ENCODE measurements around the gene MB21D2.
"Not testable (repeated sequence)": the region's sequence is repeated elsewhere in the genome, so short reads cannot be mapped to it uniquely, and the experiment has no call there.

Gene MB21D2, protein sequence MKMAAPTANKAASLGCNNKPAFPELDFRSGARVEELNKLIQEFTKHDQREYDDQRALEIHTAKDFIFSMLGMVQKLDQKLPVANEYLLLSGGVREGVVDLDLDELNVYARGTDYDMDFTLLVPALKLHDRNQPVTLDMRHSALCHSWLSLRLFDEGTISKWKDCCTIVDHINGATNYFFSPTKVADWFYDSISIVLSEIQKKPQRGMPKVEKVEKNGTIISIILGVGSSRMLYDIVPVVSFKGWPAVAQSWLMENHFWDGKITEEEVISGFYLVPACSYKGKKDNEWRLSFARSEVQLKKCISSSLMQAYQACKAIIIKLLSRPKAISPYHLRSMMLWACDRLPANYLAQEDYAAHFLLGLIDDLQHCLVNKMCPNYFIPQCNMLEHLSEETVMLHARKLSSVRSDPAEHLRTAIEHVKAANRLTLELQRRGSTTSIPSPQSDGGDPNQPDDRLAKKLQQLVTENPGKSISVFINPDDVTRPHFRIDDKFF

DNA sequence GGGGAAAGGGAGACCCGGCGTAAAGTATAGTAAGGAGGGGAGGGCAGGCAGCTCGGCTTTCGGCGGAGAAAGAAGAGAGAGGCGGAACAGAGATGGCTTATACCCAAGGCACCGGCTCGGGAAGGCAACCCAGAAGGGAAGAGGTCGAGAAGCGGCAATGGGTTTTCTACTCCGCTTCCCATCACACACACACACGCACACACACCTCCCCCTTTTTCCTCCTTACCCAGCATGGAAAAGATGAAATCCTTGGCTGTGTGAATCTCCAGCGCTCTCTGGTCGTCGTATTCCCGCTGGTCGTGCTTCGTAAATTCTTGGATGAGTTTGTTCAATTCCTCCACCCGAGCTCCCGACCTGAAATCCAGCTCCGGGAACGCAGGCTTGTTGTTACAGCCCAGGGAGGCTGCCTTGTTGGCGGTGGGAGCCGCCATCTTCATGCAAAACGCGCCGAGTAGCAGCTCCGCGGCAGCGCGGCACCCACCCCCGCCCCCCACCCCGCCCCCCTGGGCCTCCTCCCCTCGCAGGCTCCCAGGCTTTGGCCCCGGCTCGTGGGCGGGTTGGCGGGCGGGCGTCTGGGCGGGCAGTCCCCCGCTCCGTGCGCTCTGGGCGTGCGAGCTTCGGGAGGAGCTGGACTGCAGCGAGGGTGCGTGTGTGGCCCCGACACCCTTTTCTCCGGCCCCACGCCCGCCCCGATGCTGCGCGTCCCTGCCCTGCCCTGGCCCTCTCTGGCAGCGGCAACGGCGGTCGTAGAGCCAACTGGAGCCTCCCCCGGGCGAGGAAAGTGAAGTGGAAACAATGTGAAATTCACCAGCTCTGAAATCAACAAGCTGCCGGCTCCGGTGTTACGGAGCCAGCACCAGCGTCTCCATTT is at the start of gene MB21D2:
MB21D2 (minus strand) TSS at position 453 of the 871 bp plus-strand sequence; CDS start at position 437, 16 bp downstream.
- peak; percentile 15 for DNase-seq (ENCODE audit: low spot score)

GRCh38 chr3:192964959-192965719 is 47.5 kb upstream of the MB21D2 start:
- DNase-seq (ENCODE audit: low spot score): not testable (repeated sequence)

DNA sequence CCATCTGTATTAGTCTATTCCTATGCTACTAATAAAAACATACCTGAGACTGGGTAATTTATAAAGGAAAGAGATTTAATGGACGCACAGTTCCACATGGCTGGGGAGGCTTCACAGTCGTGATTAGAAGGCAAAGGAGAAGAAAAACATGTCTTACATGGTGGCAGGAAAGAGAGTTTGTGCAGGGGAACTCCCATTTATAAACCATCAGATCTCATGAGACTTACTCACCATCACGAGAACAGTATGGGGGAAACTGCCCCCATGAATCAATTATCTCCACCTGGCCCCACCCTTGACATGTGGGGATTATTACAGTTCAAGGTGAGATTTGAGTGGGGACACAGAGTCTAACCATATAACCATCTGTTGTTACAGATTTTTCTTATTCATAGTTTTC is 42.1 kb upstream of the MB21D2 start:
- no peak for DNase-seq (ENCODE audit: low spot score)

DNA sequence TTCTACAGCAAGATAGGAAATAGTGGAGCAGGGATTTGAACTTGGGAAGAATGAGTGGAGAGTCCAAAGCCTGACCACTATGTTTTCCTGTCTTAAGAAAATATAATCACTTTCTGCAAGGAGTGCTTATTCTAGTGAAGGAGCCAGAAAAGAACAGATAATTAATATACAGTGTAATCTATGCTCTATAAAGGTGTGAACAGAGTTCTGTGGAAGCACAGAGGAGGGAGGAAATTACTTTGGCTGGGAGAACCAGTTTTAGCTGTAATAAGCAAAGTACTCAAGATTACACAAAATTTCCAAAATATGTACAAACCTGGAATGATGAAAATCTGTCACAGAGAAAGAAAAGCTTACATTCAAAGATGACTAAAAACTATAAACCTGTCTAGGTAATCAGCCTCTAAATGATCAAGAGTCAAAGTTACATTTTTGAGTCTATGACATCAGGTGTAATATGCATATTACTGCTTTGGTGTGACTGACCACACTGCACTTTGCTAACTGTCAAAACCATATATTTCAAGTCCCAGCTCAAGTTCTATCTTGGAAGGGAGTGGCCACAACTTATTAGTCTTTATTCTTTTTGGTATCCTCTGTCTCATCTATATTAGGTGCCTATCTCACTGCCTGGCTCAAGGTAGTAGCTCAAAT is 40.7 kb upstream of the MB21D2 start:
- no peak for DNase-seq (ENCODE audit: low spot score)

DNA sequence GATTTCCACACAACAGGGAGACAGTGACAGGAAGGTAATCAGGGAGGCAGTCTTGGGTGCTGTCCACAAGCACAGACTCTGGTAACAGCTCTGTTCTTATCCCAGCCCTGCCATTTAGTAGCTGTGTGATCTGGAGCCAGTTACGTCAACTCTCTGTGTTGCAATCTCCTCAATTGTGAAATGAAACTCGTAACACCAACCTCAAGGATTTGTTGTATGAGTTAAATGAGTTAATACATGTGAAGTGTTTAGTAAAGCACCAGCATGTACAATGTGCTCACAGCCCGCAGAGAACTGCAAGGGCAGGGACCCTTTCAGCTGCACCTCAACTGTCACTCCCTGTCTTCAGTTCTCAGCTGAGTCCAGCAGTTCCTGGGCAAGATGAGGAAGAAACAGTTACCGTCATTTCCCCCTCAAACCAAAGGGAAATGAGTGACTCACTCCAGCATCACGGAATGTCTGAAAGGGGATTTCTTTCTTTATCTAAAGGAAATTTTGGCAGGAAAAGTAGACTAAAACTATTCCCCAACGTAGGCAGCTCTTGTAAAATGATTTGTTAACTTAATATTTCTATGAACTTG is 39.9 kb upstream of the MB21D2 start:
- DNase-seq (ENCODE audit: low spot score): no peak

GRCh38 chr3:192953926-192954325 is 36.3 kb upstream of the MB21D2 start:
- DNase-seq (ENCODE audit: low spot score): no peak

- DNase-seq (ENCODE audit: low spot score): no peak
Observed at GRCh38 chr3:192947421-192947820, 29.8 kb upstream of the MB21D2 start.

DNA sequence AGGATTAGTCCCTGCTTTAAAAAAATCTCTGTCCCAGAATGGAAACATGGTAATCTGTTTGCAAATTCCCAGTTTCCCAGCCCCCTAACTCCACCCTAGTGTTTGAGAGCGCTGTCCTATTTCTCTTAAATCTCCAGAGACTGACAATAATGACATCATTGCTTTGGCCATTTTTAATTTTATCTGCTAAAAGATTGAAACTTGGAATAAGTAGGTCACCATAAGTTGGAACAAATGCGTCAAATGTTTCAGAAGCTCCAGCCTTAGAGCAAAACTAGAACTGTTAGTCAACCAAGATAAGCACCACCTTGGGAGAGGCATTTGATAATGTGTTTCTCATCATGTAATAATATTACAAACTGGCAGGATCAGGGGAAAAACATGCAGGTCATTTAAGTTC is 25.7 kb upstream of the MB21D2 start:
- DNase-seq (ENCODE audit: low spot score): no peak

DNA sequence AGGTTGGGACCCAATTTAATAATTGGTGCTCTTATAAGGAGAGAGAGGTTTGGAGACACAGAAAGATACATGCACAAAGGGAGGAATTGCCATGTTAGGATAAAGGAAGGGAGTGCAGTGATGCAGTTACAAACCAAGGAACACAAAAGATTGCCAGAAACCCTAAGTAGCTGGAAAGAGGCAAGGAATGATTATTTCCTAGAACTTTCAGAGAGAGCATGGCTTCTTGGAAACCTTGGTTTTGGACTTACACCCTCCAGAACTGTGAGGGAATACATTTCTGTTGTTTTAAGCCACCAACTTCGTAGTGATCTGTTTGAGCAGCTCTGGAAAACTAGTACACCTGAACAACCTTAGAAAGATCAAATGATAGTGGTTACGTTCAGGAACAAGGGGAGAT is 25.0 kb upstream of the MB21D2 start:
- no peak for DNase-seq (ENCODE audit: low spot score)

DNA sequence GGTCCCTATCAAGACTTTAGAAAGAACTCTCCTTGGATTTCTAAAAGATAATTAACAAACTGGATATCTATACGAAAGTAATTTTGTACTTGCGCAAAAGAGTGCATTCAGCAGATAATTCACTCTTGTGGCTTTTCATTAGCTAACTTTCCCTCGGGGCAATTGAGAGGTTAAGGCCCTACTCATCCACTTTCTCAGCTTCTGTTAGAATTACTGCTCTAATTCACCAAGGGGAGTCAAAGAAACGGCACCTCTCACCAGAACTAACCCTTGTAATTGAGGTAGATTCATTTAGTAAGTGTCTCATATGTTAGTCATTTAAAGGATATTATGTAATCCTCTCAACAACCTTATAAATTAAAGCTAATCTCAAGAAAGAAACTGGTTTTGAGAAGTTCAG is 22.5 kb upstream of the MB21D2 start:
- DNase-seq (ENCODE audit: low spot score): no peak

GRCh38 chr3:192935441-192935840 is 17.8 kb upstream of the MB21D2 start:
- DNase-seq (ENCODE audit: low spot score): no peak

DNA sequence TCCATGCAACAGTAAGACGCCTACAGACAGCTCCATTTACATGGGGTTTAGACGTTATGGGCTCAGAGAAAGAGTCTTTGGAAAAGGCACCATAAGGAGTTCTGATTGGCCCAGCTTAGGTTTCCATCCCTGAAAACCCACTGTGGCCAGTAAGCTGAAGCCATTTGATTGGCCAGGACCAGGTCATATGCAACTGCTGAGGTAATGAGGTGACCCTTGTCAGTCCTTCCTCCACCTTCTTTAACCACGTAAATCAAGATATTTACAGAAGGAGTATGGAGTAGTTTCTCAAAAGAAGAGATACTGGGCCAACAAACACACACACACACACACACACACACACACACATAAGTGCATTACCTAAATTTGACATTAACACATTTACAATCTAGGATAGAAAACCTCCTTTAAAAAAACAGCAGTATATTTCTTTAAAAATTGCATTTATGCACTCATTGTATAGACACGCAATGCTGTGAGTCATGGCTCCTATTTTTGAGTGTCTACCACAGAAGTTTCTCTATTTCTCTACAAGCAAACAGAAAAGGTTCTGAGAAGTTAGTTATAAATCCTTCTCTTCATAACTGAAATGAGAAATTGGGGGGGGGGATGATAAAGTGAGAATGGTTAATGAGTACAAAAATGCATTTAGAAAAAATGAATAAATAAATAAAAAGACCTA is 16.3 kb upstream of the MB21D2 start:
- no peak for DNase-seq (ENCODE audit: low spot score)

DNA sequence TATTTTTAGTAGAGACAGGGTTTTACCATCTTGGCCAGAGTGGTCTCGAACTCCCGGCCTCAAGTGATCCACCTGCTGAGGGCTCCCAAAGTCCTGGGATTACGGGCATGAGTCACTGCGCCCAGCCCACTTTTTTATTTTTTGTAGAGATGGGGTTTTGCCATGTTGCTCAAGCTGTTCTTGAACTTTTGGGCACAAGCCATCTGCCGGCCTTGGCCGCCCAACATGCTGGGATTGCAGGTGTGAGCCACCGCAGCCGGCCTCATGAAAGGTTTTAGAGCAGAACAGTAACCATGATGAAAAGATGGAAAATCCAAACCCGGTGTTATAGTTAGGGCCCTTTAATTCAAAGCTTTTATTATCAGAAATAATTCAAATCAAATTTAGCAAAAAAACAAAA is 15.6 kb upstream of the MB21D2 start:
- no peak for DNase-seq (ENCODE audit: low spot score)

DNA sequence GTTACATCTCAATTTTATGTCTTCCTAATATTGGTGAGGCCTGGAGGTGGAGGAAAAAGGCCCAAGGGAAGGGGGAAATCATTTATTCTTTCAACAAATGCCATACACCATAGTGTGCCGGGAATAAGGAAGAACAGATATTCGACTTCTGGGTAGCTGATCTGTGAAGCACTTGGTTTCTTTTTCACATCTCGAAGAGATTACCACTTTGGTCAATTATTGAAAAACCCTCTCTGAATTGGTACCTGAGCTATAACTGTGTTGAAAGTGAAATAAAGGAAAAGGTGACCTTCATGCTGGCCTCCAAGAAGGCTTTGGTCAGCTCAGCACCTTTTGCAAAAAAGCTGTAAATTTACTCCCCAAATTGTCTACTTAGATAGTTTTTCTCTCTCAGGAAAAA is 14.2 kb upstream of the MB21D2 start:
- DNase-seq (ENCODE audit: low spot score): no peak

GRCh38 chr3:192930577-192930976 is 12.9 kb upstream of the MB21D2 start:
- no peak for DNase-seq (ENCODE audit: low spot score)

DNA sequence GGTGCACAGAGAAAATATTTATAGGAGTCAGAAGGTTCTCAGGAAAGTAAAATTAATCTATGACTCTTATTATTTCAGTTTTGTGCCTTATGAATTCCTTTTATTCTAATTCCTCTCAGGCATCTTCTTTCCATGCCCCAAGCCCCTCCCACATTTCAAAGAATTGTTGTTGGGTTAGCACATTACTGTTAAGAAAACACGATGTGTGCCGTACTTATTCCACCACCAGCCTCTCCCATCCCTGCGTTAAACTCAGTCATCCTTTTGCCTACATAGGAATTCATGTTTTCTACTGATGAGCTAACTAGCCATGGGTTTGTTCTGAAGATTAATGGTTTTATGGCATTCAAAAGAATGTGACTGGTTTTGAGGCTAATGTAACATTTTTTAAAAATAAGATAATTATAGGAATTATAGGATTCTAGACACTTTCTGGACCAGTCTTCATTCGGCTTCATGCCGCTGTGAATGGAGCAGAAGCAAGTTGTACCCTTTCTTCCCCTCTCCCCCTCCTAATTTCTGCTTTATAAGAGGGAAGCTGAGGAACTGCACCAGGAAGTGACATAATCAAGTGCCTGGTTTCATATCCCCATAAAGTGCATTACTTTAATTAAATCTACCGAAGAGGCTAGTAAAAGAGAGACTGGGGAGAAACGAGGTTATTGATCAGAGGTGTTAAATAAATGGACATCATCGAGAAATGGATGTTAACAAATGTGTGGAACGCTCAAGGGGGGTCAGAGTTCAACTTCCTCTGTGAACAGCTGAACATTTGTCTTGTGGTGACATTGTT is 12.3 kb upstream of the MB21D2 start:
- no peak for DNase-seq (ENCODE audit: low spot score)

- DNase-seq (ENCODE audit: low spot score): no peak
Observed at GRCh38 chr3:192929146-192929545, 11.5 kb upstream of the MB21D2 start.

DNA sequence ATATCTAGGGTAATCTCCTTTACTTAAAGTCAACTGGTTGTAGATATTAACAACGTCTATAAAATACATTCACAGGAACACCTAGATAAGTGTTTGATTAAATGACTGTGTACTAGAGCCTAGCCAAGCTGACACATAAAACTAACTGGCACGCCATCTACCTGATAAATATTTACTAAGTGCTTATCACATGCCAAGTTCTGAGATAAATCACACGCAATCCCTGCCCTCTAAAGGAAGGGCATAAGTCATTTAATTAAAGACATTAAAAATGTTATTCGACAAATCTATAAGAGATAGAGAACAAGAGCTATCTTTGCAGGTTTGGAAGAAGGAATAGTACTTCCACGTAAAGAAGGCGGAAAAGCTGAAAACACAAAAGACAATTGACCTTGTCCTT is 11.1 kb upstream of the MB21D2 start:
- no peak for DNase-seq (ENCODE audit: low spot score)

DNA sequence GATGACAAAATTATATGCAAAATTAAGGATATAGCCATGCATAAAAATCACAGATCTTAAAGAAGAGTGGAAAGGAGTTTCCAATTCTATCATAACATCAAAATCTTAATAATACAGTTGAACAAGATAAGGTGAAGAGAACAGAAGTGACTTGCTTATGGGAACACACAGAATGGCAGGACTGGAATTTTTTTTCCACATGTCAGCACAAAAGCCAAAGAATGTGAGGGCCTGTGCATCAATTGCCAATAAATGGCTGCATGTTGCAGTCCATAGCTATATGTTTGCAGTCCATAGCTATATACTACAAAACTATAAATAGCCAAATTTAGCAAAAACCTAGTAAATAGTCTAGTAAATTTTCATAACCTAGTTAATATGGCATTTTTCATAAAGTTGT is 10.4 kb upstream of the MB21D2 start:
- DNase-seq (ENCODE audit: low spot score): no peak

DNA sequence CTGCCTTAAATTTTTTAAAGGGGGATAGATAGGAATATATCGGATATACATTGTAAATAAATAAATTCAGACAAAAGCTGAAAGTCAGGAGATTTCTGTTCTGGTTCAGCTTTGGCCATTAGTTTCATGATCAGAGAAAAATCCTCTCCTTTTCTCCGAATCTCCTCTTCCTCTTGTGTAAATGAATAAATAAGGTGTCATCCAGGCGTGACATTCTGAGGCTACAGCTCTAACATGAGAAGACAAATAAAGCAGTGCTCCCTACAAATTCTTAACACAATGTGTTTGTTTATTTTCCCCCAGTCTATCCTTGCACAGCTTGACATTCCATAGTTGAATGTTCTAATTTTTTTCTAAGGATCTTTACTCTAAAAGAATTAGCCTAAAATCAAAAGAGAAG is 9.4 kb upstream of the MB21D2 start:
- no peak for DNase-seq (ENCODE audit: low spot score)

Measured in NAMALWA (cell line).